ENCODE measurements around the gene MTMR1.

The MTMR1 gene

GRCh38 chrX:150770623-150771022 lies 77.4 kb downstream of the MTMR1 start:
- H4K20me1 ChIP-seq (ENCODE audit: control insufficient read depth, insufficient read depth, low read depth, low read length), result no peaks in the 10 kb centered on the region
- no peaks in the 10 kb centered on the region for H3F3A ChIP-seq (ENCODE audit: control insufficient read depth, insufficient read depth)
- H3K27ac ChIP-seq (ENCODE audit: low read depth, low read length), result no peak overlapping the region
- no peaks in the 10 kb centered on the region for H3K79me2 ChIP-seq (ENCODE audit: control insufficient read depth, low read length)
- no peaks in the 10 kb centered on the region for H3K27me3 ChIP-seq (ENCODE audit: control insufficient read depth, low read length)
- H3K4me1 ChIP-seq (ENCODE audit: control insufficient read depth, low read length), result no peaks in the 10 kb centered on the region
- no peaks in the 10 kb centered on the region for H3K36me3 ChIP-seq (ENCODE audit: control insufficient read depth, low read length)
- no peak overlapping the region for H3K4me3 ChIP-seq (ENCODE audit: low read length)
- no peaks in the 10 kb centered on the region for H3K9me2 ChIP-seq (replicated peaks; ENCODE audit: control insufficient read depth, low read length)
- no peak overlapping the region for H3K4me2 ChIP-seq (ENCODE audit: low read length)
- no peaks in the 10 kb centered on the region for H3K9me3 ChIP-seq (ENCODE audit: control insufficient read depth, insufficient read depth, low read length)
- TF ChIP-seq CTCF (IDR thresholded peaks at IDR 0.05; ENCODE audit: low read depth, low read length, poor library complexity, severe bottlenecking) (no peak), EZH2phosphoT487 (IDR thresholded peaks at IDR 0.05; ENCODE audit: borderline replicate concordance, low read length) (no peak)

GRCh38 chrX:150771116-150771515 lies 77.9 kb downstream of the MTMR1 start:
- Histone ChIP-seq H3K27me3 (ENCODE audit: control insufficient read depth, low read length) (no peaks in the 10 kb centered on the region), H3K9me3 (ENCODE audit: control insufficient read depth, insufficient read depth, low read length) (no peaks in the 10 kb centered on the region), H3K9me2 (replicated peaks; ENCODE audit: control insufficient read depth, low read length) (no peaks in the 10 kb centered on the region), H3K4me3 (ENCODE audit: low read length) (no peak overlapping the region), H3F3A (ENCODE audit: control insufficient read depth, insufficient read depth) (no peaks in the 10 kb centered on the region), H3K79me2 (ENCODE audit: control insufficient read depth, low read length) (no peaks in the 10 kb centered on the region), H4K20me1 (ENCODE audit: control insufficient read depth, insufficient read depth, low read depth, low read length) (no peaks in the 10 kb centered on the region), H3K27ac (ENCODE audit: low read depth, low read length) (no peak overlapping the region), H3K36me3 (ENCODE audit: control insufficient read depth, low read length) (no peaks in the 10 kb centered on the region), H3K4me2 (ENCODE audit: low read length) (no peak overlapping the region), H3K4me1 (ENCODE audit: control insufficient read depth, low read length) (no peaks in the 10 kb centered on the region)
- TF ChIP-seq CTCF (IDR thresholded peaks at IDR 0.05; ENCODE audit: low read depth, low read length, poor library complexity, severe bottlenecking), result no peak

GRCh38 chrX:150772150-150772970 lies 79.2 kb downstream of the MTMR1 start:
- no peaks in the 10 kb centered on the region for H3K9me3 ChIP-seq (ENCODE audit: control insufficient read depth, insufficient read depth, low read length)
- H3F3A ChIP-seq (ENCODE audit: control insufficient read depth, insufficient read depth), result no peaks in the 10 kb centered on the region
- no peak overlapping the region for H3K4me2 ChIP-seq (ENCODE audit: low read length)
- no peaks in the 10 kb centered on the region for H3K27me3 ChIP-seq (ENCODE audit: control insufficient read depth, low read length)
- H3K27ac ChIP-seq (ENCODE audit: low read depth, low read length), result no peak overlapping the region
- no peaks in the 10 kb centered on the region for H3K9me2 ChIP-seq (replicated peaks; ENCODE audit: control insufficient read depth, low read length)
- H3K4me1 ChIP-seq (ENCODE audit: control insufficient read depth, low read length), result no peaks in the 10 kb centered on the region
- H3K4me3 ChIP-seq (ENCODE audit: low read length), result no peak overlapping the region
- no peaks in the 10 kb centered on the region for H3K79me2 ChIP-seq (ENCODE audit: control insufficient read depth, low read length)
- TF ChIP-seq EZH2phosphoT487 (IDR thresholded peaks at IDR 0.05; ENCODE audit: borderline replicate concordance, low read length) (no peak), CTCF (IDR thresholded peaks at IDR 0.05; ENCODE audit: low read depth, low read length, poor library complexity, severe bottlenecking) (peak; percentile 62)
- H3K36me3 ChIP-seq (ENCODE audit: control insufficient read depth, low read length), result no peaks in the 10 kb centered on the region
- no peaks in the 10 kb centered on the region for H4K20me1 ChIP-seq (ENCODE audit: control insufficient read depth, insufficient read depth, low read depth, low read length)
